ENCODE results near the gene RGS10.
A peak's percentile ranks its signal among the peaks of the same experiment; 100 is the strongest.

The RGS10 gene

GRCh38 chr10:119526149-119526548 lies 16.4 kb downstream of the RGS10 start:
- Histone ChIP-seq H3K27me3 (ENCODE audit: low read depth, low read length) (no peaks in the 10 kb centered on the region), H3K4me1 (ENCODE audit: control insufficient read depth in 1 of 2, insufficient read depth in 2 of 2, low read length in 2 of 2) (peaks cover 0 to 35% of the 10 kb centered on the region in 2 donors), H3K4me3 (ENCODE audit: low read depth in 1 of 2, low read length in 2 of 2) (no peak overlapping the region), H3K9me3 (ENCODE audit: control insufficient read depth in 1 of 2, low read length in 2 of 2) (no peaks in the 10 kb centered on the region), H3K36me3 (ENCODE audit: control insufficient read depth in 1 of 2, insufficient read depth in 2 of 2, low read length in 2 of 2) (peaks cover 0 to 18% of the 10 kb centered on the region in 2 donors), H3K27ac (ENCODE audit: low read length) (no peak overlapping the region)

GRCh38 chr10:119525116-119525515 lies 17.4 kb downstream of the RGS10 start:
- H3K36me3 ChIP-seq (ENCODE audit: control insufficient read depth in 1 of 2, insufficient read depth in 2 of 2, low read length in 2 of 2) = peaks cover 0 to 18% of the 10 kb centered on the region in 2 donors
- peaks cover 0 to 24% of the 10 kb centered on the region in 2 donors for H3K4me1 ChIP-seq (ENCODE audit: control insufficient read depth in 1 of 2, insufficient read depth in 2 of 2, low read length in 2 of 2)
- H3K27ac ChIP-seq (ENCODE audit: low read length) = no peak overlapping the region

GRCh38 chr10:119524720-119525070 lies 17.8 kb downstream of the RGS10 start:
- H3K4me3 ChIP-seq (ENCODE audit: low read depth in 1 of 2, low read length in 2 of 2) = no peak overlapping the region
- peaks cover 0 to 18% of the 10 kb centered on the region in 2 donors for H3K36me3 ChIP-seq (ENCODE audit: control insufficient read depth in 1 of 2, insufficient read depth in 2 of 2, low read length in 2 of 2)
- no peaks in the 10 kb centered on the region for H3K27me3 ChIP-seq (ENCODE audit: low read depth, low read length)
- H3K4me1 ChIP-seq (ENCODE audit: control insufficient read depth in 1 of 2, insufficient read depth in 2 of 2, low read length in 2 of 2) = peaks cover 0 to 22% of the 10 kb centered on the region in 2 donors
- no peaks in the 10 kb centered on the region for H3K9me3 ChIP-seq (ENCODE audit: control insufficient read depth in 1 of 2, low read length in 2 of 2)
- no peak overlapping the region for H3K27ac ChIP-seq (ENCODE audit: low read length)

More at GRCh38 chr10:119525116-119525515, 17.4 kb downstream of the RGS10 start:
- H3K4me3 ChIP-seq (ENCODE audit: low read depth in 1 of 2, low read length in 2 of 2) = no peak overlapping the region
- H3K9me3 ChIP-seq (ENCODE audit: control insufficient read depth in 1 of 2, low read length in 2 of 2) = no peaks in the 10 kb centered on the region
- no peaks in the 10 kb centered on the region for H3K27me3 ChIP-seq (ENCODE audit: low read depth, low read length)

DNA sequence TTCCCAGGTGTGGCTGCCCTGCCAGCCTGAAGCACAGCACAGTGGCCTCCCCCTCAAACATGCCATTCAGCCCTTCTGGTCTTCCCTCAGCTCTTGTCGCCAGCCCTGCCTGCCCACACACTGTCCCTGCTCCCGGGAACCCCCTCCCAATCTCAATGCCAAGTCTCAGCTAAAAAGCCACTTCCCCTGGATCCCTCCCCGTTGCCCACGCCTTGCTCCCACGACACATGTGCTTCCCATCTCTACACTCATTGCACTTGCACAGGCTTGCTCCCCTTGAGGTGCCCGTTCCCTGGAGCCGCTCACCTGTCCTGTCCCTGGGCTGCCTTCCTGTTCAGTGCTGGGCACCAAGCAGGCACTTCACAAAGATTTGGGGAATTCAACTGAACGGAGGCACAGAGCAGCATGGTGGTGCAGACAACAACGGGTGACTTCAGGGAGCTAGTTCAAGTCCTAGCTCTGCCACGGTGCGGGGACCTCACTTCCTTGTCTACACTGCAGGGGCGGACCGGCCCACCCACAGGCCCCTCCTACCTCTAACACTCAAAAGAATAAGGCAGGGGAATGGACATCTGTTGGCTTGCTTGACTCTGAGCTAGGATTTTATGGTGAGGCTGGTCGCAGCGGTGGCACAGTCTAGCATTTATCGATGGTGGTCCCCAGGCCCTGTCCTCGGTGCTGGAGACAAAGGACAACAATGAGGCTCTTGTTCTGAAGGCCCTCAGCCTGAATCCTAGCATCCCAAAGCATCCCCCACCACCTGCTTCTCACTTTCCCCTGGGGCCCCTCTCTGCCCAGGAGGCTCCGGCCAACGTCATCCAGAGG lies 18.4 kb downstream of the RGS10 start:
- no peak overlapping the region for H3K27ac ChIP-seq (ENCODE audit: low read length)
- peaks cover 0 to 18% of the 10 kb centered on the region in 2 donors for H3K36me3 ChIP-seq (ENCODE audit: control insufficient read depth in 1 of 2, insufficient read depth in 2 of 2, low read length in 2 of 2)
- H3K4me3 ChIP-seq (ENCODE audit: low read depth in 1 of 2, low read length in 2 of 2) = no peak overlapping the region
- peaks cover 0 to 22% of the 10 kb centered on the region in 2 donors for H3K4me1 ChIP-seq (ENCODE audit: control insufficient read depth in 1 of 2, insufficient read depth in 2 of 2, low read length in 2 of 2)
- no peaks in the 10 kb centered on the region for H3K9me3 ChIP-seq (ENCODE audit: control insufficient read depth in 1 of 2, low read length in 2 of 2)
- no peaks in the 10 kb centered on the region for H3K27me3 ChIP-seq (ENCODE audit: low read depth, low read length)

DNA sequence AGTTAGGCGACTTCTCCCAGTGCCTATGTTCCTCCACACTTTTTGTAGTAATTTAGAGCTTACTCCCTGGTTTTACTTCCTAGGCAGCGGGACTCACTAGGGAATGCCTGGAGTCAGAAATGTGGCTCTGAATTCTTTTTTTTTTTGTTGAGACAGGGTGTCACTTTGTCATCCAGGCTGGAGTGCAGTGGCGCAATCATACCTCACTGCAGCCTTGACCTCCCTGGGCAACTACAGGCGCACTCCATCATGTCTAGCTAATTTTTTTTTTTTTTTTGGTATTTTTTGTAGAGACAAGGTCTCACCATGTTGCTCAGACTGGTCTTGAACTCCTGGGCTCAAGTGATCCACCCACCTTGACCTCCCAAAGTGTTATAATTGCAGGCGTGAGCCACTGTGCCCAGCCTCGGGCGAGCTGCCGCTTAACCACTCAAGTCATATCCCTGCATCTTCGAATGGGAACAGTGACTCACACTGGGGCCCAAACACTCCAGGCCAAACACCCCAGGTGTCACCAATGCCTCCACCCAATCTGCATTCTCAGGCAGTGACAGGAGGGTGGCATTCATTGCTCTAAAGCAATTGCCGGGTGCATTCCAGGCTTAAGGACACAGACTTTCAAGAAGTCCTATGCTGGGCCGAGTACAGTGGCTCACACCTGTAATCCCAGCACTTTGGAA lies 19.6 kb downstream of the RGS10 start:
- Histone ChIP-seq H3K4me1 (ENCODE audit: control insufficient read depth in 1 of 2, insufficient read depth in 2 of 2, low read length in 2 of 2) (peaks cover 0 to 16% of the 10 kb centered on the region in 2 donors), H3K27ac (ENCODE audit: low read length) (no peak overlapping the region), H3K27me3 (ENCODE audit: low read depth, low read length) (no peaks in the 10 kb centered on the region), H3K9me3 (ENCODE audit: control insufficient read depth in 1 of 2, low read length in 2 of 2) (no peaks in the 10 kb centered on the region), H3K4me3 (ENCODE audit: low read depth in 1 of 2, low read length in 2 of 2) (no peak overlapping the region), H3K36me3 (ENCODE audit: control insufficient read depth in 1 of 2, insufficient read depth in 2 of 2, low read length in 2 of 2) (peaks cover 0 to 18% of the 10 kb centered on the region in 2 donors)

DNA sequence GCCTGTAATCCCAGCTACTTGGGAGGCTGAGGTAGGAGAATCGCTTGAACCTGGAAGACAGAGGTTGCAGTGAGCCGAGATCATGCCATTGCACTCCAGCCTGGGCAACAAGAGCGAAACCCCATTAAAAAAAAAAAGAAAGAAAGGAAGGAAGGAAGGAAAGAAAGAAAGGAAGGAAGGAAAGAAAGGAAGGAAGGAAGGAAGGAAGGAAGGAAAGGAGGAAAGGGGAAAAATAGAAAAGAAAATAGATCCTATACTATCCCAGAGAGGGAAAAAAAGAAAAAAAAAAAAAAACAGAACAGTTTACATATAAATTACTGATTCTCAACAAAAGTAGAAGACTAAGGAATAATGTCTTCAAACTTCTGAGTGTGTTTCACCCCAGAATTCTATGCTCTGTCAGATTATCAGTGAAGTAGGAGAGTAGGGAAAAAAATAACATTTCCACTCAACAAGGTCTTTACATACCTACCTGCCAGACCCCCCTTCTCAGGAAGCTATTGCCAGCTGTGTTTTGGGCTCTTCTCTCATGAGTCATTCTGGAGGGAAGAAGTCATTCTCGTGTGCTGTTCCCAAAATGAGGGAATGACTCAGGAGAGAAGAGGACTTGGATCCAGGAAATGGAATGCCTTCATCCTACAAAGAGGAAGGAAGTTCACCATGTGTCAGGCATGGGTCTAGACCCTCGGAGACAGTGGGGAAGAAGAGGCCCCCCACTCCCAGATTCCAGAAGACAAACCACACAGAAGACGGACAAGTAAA lies 20.9 kb downstream of the RGS10 start:
- no peak overlapping the region for H3K4me3 ChIP-seq (ENCODE audit: low read depth in 1 of 2, low read length in 2 of 2)
- H3K27me3 ChIP-seq (ENCODE audit: low read depth, low read length) = no peaks in the 10 kb centered on the region
- peaks cover 0 to 22% of the 10 kb centered on the region in 2 donors for H3K36me3 ChIP-seq (ENCODE audit: control insufficient read depth in 1 of 2, insufficient read depth in 2 of 2, low read length in 2 of 2)
- H3K4me1 ChIP-seq (ENCODE audit: control insufficient read depth in 1 of 2, insufficient read depth in 2 of 2, low read length in 2 of 2) = peaks cover 0 to 9% of the 10 kb centered on the region in 2 donors
- H3K9me3 ChIP-seq (ENCODE audit: control insufficient read depth in 1 of 2, low read length in 2 of 2) = no peaks in the 10 kb centered on the region
- no peak overlapping the region for H3K27ac ChIP-seq (ENCODE audit: low read length)

DNA sequence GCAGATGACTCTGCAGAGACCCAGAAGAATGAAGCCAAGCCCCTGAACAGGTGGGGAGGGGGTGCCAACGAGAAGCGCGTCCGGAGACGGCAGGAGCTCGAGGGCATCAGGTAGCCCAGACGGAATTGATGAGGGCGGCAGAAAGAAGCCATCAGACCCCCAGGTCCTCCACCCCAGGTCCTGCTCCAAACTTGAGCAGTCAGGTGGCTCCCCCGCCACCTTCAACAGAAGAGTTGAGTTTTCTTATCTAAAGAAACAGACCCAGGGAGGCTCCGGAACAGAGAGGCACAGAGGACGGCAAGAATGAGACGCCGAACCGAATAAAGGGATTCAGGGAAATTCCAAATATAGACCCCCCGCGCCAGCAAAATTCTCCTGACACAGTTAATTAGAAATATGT lies 22.2 kb downstream of the RGS10 start:
- Histone ChIP-seq H3K9me3 (ENCODE audit: control insufficient read depth in 1 of 2, low read length in 2 of 2) (no peaks in the 10 kb centered on the region), H3K4me3 (ENCODE audit: low read depth in 1 of 2, low read length in 2 of 2) (no peak overlapping the region), H3K27ac (ENCODE audit: low read length) (no peak overlapping the region), H3K36me3 (ENCODE audit: control insufficient read depth in 1 of 2, insufficient read depth in 2 of 2, low read length in 2 of 2) (peaks cover 0 to 20% of the 10 kb centered on the region in 2 donors), H3K27me3 (ENCODE audit: low read depth, low read length) (no peaks in the 10 kb centered on the region), H3K4me1 (ENCODE audit: control insufficient read depth in 1 of 2, insufficient read depth in 2 of 2, low read length in 2 of 2) (peaks cover 0 to 2% of the 10 kb centered on the region in 2 donors)

GRCh38 chr10:119518936-119519335 lies 23.6 kb downstream of the RGS10 start:
- Histone ChIP-seq H3K4me1 (ENCODE audit: control insufficient read depth in 1 of 2, insufficient read depth in 2 of 2, low read length in 2 of 2) (no peaks in the 10 kb centered on the region), H3K4me3 (ENCODE audit: low read depth in 1 of 2, low read length in 2 of 2) (no peak overlapping the region), H3K27ac (ENCODE audit: low read length) (no peak overlapping the region), H3K27me3 (ENCODE audit: low read depth, low read length) (no peaks in the 10 kb centered on the region), H3K36me3 (ENCODE audit: control insufficient read depth in 1 of 2, insufficient read depth in 2 of 2, low read length in 2 of 2) (peaks cover 0 to 6% of the 10 kb centered on the region in 2 donors), H3K9me3 (ENCODE audit: control insufficient read depth in 1 of 2, low read length in 2 of 2) (no peaks in the 10 kb centered on the region)

DNA sequence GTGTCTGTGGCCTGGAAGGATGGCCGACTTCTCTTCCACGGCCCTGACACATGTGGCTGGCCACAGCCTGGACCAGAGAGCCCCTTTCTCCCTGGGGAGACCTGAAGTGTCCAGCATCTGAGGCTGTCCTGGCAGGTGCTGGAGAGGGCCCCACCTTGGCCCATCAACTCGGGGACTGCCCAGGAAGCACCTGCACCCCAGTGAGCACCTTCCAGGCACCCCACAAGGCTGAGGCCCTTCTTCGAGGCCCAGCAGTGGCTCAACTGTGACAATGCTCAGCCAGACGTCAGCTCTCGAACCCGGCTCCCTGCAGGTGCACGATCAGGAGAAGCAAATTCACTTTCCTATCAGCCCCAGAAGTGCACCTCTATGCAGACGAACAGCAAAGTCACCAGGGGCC lies 24.3 kb downstream of the RGS10 start:
- H3K4me1 ChIP-seq (ENCODE audit: control insufficient read depth in 1 of 2, insufficient read depth in 2 of 2, low read length in 2 of 2) = no peaks in the 10 kb centered on the region
- peak overlapping the region; percentile 31 for H3K27ac ChIP-seq (ENCODE audit: low read length)
- no peaks in the 10 kb centered on the region for H3K27me3 ChIP-seq (ENCODE audit: low read depth, low read length)
- peaks cover 0 to 4% of the 10 kb centered on the region in 2 donors for H3K36me3 ChIP-seq (ENCODE audit: control insufficient read depth in 1 of 2, insufficient read depth in 2 of 2, low read length in 2 of 2)
- no peak overlapping the region for H3K4me3 ChIP-seq (ENCODE audit: low read depth in 1 of 2, low read length in 2 of 2)
- no peaks in the 10 kb centered on the region for H3K9me3 ChIP-seq (ENCODE audit: control insufficient read depth in 1 of 2, low read length in 2 of 2)

DNA sequence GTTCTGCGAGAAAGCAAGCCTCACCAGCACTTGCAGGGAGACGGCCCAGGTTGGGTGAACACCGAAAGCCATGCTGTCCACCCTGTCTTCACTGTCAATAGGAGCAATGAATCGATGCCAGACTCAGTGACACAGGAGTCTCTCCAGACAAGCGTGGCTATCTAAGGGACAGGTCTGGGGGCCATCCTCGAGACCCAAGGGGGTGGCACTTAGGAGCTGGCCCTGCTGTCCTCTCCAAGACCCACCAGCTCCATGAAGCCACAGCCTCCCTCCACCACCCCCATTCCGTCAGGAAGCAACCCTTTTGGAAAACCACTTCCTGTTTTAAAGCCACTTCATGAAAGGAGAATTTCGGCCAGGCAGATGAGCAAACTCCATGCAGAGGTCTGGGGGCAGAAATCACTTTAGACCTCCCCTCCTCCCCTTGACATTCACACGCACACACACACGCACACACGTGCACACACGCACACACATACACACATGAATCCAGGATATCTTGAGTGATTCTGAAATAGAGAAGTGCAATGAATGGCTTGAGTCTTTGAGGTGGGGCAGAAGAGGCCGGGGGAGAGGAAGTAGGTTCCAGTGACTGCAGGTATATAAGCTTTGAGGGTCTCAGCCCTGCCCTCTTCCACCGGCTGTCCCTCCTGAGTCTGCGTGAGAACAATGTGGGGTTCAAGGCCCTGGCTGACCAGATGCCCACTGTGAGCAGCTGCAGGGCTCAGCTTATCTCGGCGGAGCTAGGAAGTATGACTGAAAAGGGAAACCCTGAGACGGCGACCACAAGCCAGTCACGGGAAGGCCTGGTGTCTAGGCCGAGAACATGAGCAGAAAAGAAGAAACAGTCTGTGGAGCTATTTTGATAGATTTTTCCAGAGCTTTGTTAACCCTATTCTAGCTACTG lies 25.0 kb downstream of the RGS10 start:
- H3K4me3 ChIP-seq (ENCODE audit: low read depth in 1 of 2, low read length in 2 of 2) = no peak overlapping the region
- H3K27me3 ChIP-seq (ENCODE audit: low read depth, low read length) = no peaks in the 10 kb centered on the region
- peaks cover 0 to 9% of the 10 kb centered on the region in 2 donors for H3K36me3 ChIP-seq (ENCODE audit: control insufficient read depth in 1 of 2, insufficient read depth in 2 of 2, low read length in 2 of 2)
- H3K4me1 ChIP-seq (ENCODE audit: control insufficient read depth in 1 of 2, insufficient read depth in 2 of 2, low read length in 2 of 2) = no peaks in the 10 kb centered on the region
- H3K27ac ChIP-seq (ENCODE audit: low read length) = peak overlapping the region; percentile 31
- no peaks in the 10 kb centered on the region for H3K9me3 ChIP-seq (ENCODE audit: control insufficient read depth in 1 of 2, low read length in 2 of 2)
